Activated gamma-delta T cell treated with Interleukin-2 at 50 U/mL for 16 hours (primary cell): Measurements from ENCODE around the gene GDI2.
"Not testable (repeated sequence)": the region's sequence is repeated elsewhere in the genome, so short reads cannot be mapped to it uniquely, and the experiment has no call there.

ENCODE experiments used
- DNase-seq: peaks from one replicate; pipeline ENCODE4 v3.0.0-alpha.2; 2020

Gene GDI2

GRCh38 chr10:5813341-5814109 lies at the start of gene GDI2:
Gene GDI2 (minus strand): TSS chr10:5813434. CDS start chr10:5813258, 176 bp downstream.
- DNase-seq = peak; percentile 95

DNA sequence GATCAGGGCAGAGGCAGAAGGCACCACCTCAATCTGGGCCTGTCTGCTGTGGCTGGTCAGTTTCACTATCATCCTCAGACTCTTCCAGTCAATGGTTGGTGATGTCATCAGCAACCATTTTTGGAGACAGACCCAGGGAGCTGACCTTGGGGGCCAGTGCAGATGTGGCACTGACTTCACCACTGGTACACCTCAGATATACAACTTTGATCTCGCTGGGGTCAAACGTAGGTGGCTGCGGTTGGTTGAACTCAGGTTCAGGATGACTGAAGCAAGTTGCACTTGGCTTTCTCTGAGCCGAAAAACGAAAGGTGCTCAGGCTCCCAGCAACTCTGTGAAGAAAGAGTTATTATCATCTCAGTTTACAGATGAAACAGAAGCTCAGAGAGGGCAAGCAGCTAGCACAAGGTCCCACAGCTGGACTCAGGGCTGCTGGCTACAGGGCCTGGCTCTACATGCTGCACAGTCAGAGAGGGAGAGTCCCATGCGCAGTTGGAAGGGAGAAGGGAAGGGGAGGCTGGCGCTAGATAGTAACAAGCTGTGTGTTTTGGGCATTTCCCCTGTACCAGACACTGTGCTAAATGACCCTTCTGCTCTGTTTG lies 49.2 kb upstream of the GDI2 start:
- DNase-seq = no peak

DNA sequence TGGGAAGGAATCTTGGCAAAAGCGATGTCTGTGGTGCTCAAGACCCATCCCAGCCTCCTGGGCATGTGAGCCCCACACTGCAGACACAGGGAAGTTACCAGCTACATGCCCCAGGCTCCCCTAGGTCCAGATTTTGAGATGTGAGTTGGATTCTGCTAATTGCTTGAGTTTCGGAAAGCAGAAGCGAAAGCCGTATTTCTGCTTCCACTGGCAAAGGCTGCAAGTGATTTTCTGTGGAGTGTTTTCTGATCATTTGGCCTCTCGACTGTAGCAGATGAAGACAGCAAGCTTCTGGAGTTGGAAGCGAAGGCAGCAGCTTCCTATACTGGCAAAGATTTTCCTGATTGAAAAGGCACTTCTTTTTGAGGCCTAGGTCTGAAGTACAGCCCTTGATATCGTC lies 46.8 kb upstream of the GDI2 start:
- no peak for DNase-seq

DNA sequence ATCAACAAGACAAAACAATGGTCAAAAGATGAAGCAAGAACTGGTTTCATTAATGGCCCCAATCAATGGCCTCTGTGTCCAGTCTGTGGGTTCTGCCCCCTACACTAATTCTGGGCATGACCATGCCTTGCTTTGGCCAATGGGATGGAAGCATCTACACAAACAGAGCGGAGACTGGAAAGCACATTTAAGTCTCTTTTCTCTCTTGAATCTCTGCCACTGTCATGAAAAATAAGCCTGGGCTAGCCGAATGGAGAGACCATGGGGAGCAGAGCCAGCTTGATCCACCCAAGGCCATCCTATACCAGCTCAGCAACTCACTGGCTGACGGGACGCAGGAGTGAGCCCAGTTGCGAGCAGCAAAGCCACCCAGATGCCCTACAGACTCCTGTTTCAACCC lies 45.6 kb upstream of the GDI2 start:
- no peak for DNase-seq

DNA sequence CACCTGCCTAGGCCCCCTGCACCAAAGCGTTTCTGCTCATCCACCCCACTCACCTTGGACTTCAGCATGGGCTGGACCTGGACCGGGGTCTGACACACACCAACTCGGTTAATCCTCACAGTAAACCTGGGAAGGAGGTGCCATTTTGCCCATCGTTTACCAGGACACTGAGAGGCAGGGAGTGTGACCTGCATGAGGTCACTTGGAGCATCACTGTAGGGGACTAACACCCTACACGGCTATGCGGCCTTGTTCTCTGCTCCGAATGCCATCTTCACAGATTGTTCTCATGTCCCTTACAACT lies 43.4 kb upstream of the GDI2 start:
- no peak for DNase-seq

GRCh38 chr10:5855979-5856700 lies 42.9 kb upstream of the GDI2 start:
- no peak for DNase-seq

DNA sequence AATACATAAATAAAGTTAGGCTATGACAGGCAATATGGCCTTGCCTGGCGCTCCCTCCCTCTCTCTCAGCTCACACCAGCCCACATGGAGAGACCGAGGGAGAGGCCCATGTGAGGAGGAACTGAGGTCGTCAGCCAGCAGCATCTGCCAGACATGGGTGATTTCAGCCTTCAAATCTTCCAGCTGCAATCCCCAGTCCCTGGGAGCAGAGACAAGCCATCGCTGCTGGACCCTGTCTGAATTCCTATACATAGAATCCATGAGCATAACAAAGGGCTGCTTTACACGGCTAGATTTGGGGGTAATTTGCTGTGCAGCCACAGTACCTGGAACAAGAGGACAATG lies 40.9 kb upstream of the GDI2 start:
- DNase-seq = no peak

GRCh38 chr10:5846667-5847066 lies 33.4 kb upstream of the GDI2 start:
- not testable (repeated sequence) for DNase-seq

- DNase-seq = no peak
Measured at GRCh38 chr10:5844345-5845055, 31.3 kb upstream of the GDI2 start.

DNA sequence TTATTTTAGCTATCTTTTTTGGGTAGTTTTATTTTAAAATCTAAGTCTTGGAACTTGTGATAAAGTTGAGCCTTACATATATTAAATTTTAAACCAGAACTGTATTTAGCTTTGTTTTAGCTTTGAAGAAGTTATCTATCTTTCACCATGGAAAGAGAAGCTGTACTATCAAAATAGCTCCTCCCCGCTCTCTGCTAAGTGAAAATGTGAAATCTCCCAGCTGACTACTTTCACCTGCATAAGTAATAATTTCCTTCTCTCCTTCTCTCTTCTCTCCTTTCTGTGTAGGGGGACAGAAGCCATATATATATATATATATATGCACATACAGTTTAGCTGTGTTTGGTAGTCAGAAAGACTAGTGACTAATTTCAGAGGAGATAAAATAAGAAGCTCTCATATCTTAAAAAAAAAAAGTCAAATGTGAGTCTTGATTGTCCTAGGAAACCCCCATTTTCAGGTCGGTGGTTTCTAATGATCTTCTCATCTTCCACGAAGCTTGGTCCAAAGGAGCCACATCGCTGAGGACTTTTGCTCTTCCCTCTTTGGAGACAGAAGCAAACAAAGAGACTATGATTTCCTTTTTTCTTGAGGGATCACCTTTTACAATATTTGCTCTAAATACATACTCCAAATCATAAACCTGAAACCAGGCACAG lies 30.6 kb upstream of the GDI2 start:
- no peak for DNase-seq

DNA sequence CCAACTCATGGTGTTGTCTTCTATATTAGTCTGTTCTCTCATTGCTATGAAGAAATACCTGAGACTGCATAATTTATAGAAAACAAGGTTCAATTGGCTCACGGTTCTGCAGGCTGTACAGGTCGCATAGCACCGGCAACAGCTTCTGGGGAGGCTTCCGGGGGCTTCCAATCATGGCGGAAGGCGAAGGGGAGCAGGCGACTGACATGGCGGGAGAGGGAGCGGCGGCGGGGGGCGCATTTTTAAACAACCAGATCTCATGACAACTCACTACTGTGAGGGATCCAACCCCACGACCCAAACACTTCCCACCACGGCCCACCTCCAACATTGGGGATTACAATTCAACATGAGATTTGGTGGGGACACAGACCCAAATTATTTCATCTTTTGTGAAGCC lies 28.7 kb upstream of the GDI2 start:
- no peak for DNase-seq

- no peak for DNase-seq
Measured at GRCh38 chr10:5840314-5841307, 27.4 kb upstream of the GDI2 start.

DNA sequence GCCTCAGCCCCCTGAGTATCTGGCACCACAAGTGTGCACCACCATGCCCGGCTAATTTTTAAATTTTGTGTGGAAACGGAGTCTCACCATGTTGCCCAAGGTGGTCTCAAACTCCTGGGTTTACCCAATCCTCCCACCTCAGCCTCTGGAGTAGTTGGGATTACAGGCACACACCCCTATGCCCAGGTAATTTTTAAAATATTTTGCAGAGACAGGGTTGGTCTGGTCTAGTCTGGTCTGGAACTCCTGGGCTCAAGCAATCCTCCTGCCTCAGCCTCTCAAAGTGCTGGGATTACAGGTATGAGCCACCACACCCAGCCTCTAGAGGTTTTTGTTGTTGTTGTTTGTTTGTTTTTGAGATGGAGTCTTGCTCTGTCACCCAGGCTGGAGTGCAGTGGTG lies 22.9 kb upstream of the GDI2 start:
- not testable (repeated sequence) for DNase-seq

- DNase-seq = no peak
Measured at GRCh38 chr10:5835446-5836095, 22.3 kb upstream of the GDI2 start.

DNA sequence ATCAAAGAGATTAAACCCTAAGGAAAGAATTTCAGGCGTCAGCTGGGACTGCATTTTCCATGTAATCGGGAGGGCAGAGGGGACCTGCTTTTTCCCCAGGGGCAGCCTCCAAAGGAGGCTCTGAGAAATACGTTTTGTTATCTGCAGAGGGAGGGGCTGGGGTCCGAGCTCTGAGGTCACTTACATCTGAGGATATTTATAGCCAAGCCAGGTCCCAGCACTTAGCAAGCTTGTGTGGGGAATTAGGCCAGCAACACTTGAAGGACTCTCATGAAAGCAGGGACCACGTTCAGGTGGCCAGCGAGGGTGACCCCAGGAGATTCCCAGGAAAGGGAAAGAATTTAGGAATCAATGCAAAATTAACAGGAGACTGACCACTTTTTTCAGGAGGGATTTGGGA lies 20.6 kb upstream of the GDI2 start:
- DNase-seq = no peak

DNA sequence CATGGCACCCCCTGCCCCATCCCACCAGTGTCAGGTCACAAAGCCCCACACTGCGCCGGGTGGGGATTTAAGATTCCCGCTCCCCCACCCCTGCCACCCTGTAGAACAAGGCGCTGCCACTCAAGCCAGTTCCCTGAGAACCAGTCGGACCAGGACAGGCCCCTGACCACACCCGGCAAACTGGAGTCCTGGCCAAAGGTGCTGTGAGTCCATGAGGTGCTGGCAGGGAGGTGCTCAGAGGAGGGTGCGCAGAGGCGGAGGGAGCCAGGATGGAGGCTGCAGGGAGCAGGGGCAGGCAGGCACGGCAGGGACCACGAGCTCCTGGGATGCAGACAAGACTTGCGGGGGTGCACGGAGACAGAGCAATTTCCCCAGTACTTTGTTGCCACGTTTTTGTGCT lies 19.7 kb upstream of the GDI2 start:
- no peak for DNase-seq

DNA sequence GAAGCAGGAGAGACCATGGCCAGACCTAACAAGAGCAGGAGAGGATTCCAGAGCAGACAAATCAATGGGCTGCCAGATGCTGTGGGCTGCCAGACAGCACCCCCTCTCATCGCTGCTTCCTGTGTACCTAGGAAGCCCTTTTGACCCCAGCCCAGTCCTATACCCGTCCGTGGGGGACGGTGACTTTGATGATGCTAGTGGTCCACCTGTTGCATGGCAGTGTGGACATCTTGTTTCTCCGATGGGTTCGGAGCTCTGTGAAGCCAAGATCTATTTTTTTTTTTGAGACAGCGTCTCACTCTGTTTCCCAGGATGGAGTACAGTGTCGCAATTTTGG lies 18.2 kb upstream of the GDI2 start:
- DNase-seq = no peak

DNA sequence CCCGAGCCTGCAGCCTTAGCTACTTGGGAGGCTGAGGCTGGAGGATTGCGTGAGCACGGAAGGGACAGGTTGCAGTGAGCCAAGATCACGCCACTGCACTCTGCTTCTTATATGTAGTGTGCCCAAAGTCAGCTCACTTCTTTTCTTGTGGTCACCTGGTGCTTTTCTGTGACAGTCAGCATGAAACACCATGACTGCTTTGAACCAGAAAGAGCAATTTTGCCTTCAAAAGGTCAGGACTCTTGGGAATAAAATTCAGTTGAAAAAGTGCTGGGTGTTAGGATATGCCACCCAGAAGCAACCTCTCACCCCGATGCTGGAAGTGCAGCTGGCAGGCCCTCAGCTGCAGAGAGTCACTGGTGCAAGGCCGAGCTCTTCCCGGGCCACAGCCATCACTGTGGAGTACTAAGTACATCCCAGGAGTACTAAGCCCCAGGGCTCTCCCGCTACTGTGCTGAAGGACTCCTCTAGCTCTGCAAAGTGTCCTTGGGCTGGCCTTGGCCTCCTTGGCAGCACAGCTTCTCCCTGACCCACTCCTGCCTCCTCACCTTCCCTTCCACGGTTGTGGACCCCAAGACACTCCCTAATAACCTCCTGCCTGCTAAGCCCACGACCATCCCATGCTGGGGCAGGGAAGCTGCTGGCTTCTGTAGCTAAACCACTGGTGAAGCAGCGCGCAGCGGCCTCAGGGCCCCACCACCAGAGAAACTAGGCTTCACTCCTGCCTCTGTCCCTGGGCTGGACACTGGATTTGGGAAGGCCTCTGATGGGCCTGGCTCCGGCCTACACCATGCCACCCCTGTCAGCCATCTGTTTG lies 17.6 kb upstream of the GDI2 start:
- no peak for DNase-seq

GRCh38 chr10:5829267-5829666 lies 16.0 kb upstream of the GDI2 start:
- no peak for DNase-seq

DNA sequence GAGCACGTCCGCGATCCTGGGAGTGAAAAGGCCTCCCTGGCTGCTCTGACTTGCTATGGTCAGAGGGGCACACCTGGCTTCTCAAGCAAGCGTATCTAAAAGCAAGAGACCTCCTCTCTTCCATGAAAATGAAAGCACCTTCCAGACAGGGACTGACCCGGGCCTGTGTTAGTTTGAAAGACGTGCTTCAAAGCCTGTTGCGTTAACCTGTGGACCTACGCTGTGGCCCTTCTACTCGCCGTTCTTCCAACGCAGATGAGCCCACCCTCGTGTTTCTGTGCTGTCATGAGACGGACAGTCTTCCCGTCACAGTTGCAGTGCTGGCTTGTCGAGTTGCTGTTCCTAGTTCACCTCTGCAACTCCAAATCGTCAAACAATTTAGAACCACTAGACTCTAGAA lies 15.5 kb upstream of the GDI2 start:
- no peak for DNase-seq

- DNase-seq = no peak
Measured at GRCh38 chr10:5827841-5828240, 14.6 kb upstream of the GDI2 start.
